Measurements from ENCODE around the gene PPP5C.

- TF ChIP-seq CTCF (conservative IDR thresholded peaks at IDR 0.05) (no peak), EZH2 (IDR thresholded peaks at IDR 0.05; ENCODE audit: low read depth) (no peak)
Observed at GRCh38 chr19:46298479-46299003, 48.3 kb upstream of the PPP5C start.
